Stomach (tissue), 4 donors: Measurements from ENCODE around the gene COL1A1.

ENCODE experiments used
- CTCF ChIP-seq, 7 experiments: fragments of 450-650 bp in 4 of 7; fragments of 200-600 bp in 3 of 7; sonication (generic) in 3 of 7; IDR thresholded peaks; one replicate each; pipeline ENCODE4 v1.5.1; 2016 to 2019; ENCODE audit warnings: antibody characterized with exemption in 7 of 7, control low read depth in 2 of 7, mild to moderate bottlenecking in 1 of 7
- EP300 ChIP-seq: sonication (generic); formaldehyde crosslinking; IDR thresholded peaks from one replicate; pipeline ENCODE4 v1.6.1; 2017; ENCODE audit warnings: antibody characterized with exemption
- POLR2A ChIP-seq, 4 donors: fragments of 450-650 bp; IDR thresholded peaks; one replicate each; pipeline ENCODE4 v1.6.1; 2016; ENCODE audit warnings: antibody characterized with exemption in 4 of 4, control low read depth in 2 of 4, mild to moderate bottlenecking in 1 of 4, moderate library complexity in 1 of 4
- POLR2AphosphoS5 ChIP-seq, 3 donors: sonication (generic); formaldehyde crosslinking; IDR thresholded peaks; one replicate each; pipeline ENCODE4 v1.6.1; 2016; ENCODE audit warnings: antibody characterized with exemption in 3 of 3

GRCh38 chr17:50180620-50181019 lies 20.8 kb downstream of the COL1A1 start:
- TF ChIP-seq CTCF (IDR thresholded peaks at IDR 0.05): no peak
- no peak for TF ChIP-seq EP300
- TF ChIP-seq POLR2A (IDR thresholded peaks at IDR 0.05): no peak
- TF ChIP-seq POLR2AphosphoS5 (IDR thresholded peaks at IDR 0.05): no peak
